Right cardiac atrium (tissue), 5 donors: Measurements from ENCODE around the gene EFCAB6. TPM values are rescaled to one million over a fixed set of nuclear protein-coding genes. Genes with fewer than 3 reads are reported as not detected.

ENCODE experiments used
- ATAC-seq, 2 donors: fragments of 200-7000 bp; cut with Tn5 transposase; one replicate each; pipeline versions ENCODE4 v1.8.0 to v1.9.1; 2020; ENCODE audit warnings: moderate library complexity in 2 of 2, mild to moderate bottlenecking in 1 of 2
- DNase-seq, 3 donors: peaks; one replicate each; pipeline ENCODE4 v3.0.0-alpha.2; 2020
- H3K27ac ChIP-seq: one replicate; pipeline ENCODE4 v1.5.1; 2013; ENCODE audit warnings: mild to moderate bottlenecking, low read length, control low read depth, moderate library complexity
- H3K27me3 ChIP-seq: one replicate; pipeline ENCODE4 v1.6.1; 2013; ENCODE audit not compliant: control insufficient read depth, insufficient read depth
- H3K4me1 ChIP-seq: one replicate; pipeline ENCODE4 v1.6.1; 2013; ENCODE audit warnings: low read length; ENCODE audit not compliant: control insufficient read depth, insufficient read depth
- H3K4me3 ChIP-seq: one replicate; pipeline ENCODE4 v1.5.1; 2013; ENCODE audit warnings: low read length, control low read depth
- H3K9me3 ChIP-seq: one replicate; pipeline ENCODE4 v1.6.1; 2013; ENCODE audit warnings: low read length; ENCODE audit not compliant: control insufficient read depth
- WGBS: extraction: QIAGEN DNeasy Blood & Tissue Kit; methylation state at CpG from one replicate; pipeline ENCODE4 v1.1.7; 2013; 5-methylcytosine and 5-hydroxymethylcytosine counted together
- intact Hi-C, 4 donors: fragments of 100-400 bp; cut with DNase I; formaldehyde crosslinking; loops; one replicate each; pipeline versions ENCODE4 v1.11.0 to v1.14.0; 2022 to 2023
- polyA plus RNA-seq: library from polyadenylated mRNA; stranded (reverse); fragments of 200-250 nt; gene quantifications from one replicate; pipeline ENCODE4 v1.2.3, GENCODE V29; 2013
- total RNA-seq, 4 donors: library from RNA; stranded (reverse); fragmentation: NEBNext Ultra II Directional; extraction: Animal tissue kit (Norgen Biotek cat#: 25700); gene quantifications; one replicate each; pipeline ENCODE4 v1.2.1, GENCODE V29; 2021
- donor health status: healthy with polysubstance abuse.
- donor health status: DM: no; HTN: yes; CAD: no.
- donor health status: DM: no; HTN: no; CAD: no.
- donor health status: DM: no; HTN: yes; CAD: no; lungs with severe emphysema.
- donor health status: DM: yes; HTN: yes; CAD: no.

EFCAB6 gene
- total and polyA plus RNA-seq, 5 donors: 0.70 to 3.4 (median 1.8) TPM

DNA sequence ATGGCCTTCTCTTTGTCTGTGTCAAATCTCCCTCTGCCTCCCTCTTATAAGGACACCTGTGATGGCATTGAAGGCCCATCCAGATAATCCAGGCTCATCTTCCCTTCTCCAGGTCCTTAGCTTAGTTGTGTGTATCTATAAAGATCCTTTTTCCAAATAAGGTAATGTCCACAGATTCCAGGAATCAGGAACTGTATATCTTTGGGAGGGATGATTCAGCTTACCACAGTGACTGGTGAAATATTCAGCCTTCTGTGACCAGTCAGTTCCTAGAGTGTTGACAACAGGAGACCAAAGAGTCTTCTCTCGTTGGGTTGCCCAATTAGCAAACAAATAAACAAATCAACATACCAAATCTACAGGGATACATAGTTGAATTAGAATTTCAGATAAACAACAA lies 224.5 kb downstream of the EFCAB6 start:
- intact Hi-C loops: no loop called here
- WGBS: 73% methylated on average over 1 of the region's 1 CpG

DNA sequence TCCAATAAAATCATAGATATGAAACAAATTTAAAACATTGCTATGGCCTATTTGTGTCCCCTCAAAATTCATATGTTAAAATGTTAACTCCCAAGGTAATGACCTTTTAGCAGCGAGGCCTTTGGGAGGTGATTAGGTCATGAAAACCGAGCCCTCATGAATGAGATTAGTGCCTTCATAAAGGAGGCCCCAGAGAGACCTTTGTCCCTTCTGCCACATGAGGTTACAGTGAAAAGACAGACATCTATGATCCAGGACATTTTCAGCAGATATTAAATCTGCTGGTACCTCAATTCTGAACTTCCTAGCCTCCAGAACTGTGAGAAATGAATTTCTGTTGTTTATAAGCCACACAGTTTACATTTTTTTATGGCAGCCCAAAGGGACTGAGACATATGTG lies 228.6 kb downstream of the EFCAB6 start:
- DNase-seq (no peak), ATAC-seq (no peak)
- Histone ChIP-seq H3K4me3 (no peak overlapping the region), H3K27me3 (no peaks in the 10 kb centered on the region), H3K4me1 (no peaks in the 10 kb centered on the region), H3K9me3 (peaks cover 3% of the 10 kb centered on the region), H3K27ac (no peak overlapping the region)
- WGBS: 68% methylated on average over 2 of the region's 2 CpGs
- intact Hi-C loops: no loop called here

More for the DNA sequence above, 224.5 kb downstream of the EFCAB6 start:
- DNase-seq (no peak), ATAC-seq (no peak)
- Histone ChIP-seq H3K4me3 (no peak overlapping the region), H3K27me3 (no peaks in the 10 kb centered on the region), H3K4me1 (no peaks in the 10 kb centered on the region), H3K9me3 (peaks cover 3% of the 10 kb centered on the region), H3K27ac (no peak overlapping the region)

DNA sequence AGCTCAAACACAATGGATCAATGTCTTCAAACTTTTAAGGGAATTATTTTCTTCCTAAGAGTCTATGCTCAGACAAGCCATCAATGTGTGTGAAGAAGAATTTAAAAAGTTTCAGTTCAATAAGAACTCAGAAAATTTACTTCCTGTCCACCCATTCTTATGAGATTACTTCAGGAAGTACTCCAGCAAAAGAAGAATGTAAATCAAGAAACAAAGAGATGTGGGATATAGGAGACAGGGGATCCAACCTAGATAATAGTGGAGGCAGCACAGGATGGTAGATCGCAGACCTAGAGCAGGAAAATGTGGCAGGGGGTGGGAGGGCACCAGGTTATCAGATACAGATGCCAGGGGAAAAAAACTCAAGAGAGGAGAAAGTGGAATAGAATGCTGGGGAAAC lies 229.7 kb downstream of the EFCAB6 start:
- intact Hi-C loops: no loop called here
- 78% methylated on average over 1 of the region's 1 CpG for WGBS
- Histone ChIP-seq H3K4me3 (no peak overlapping the region), H3K4me1 (no peaks in the 10 kb centered on the region), H3K27ac (no peak overlapping the region), H3K27me3 (no peaks in the 10 kb centered on the region), H3K9me3 (peaks cover 3% of the 10 kb centered on the region)
- ATAC-seq (no peak), DNase-seq (no peak)

DNA sequence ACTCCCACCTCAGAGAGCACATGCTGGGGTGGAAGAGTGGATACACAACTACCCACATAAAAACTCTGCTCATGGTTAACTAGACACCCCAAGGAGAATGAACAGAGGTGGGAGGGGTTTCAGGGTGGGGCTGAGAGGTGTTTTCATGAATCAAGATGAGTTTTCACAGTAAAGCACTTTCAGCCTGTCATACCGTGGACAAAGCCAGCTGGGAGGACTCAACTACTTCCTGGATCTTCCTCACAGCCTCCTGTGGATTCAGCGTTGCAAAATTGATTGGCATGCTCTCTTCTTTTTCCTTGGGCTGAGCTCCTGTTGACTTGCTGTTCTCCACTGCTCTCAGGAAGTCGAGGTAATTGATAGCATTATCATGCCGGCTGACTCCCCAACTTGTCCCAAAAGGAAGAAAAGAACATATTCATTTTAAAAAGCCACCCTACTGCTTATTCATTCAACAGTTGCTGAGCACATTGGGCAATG lies 231.8 kb downstream of the EFCAB6 start:
- ATAC-seq: no peak
- no peak overlapping the region for H3K27ac ChIP-seq
- 27% methylated on average over 4 of the region's 4 CpGs for WGBS
- DNase-seq: no peak
- peaks cover 3% of the 10 kb centered on the region for H3K9me3 ChIP-seq
- intact Hi-C loops: no loop called here
- no peaks in the 10 kb centered on the region for H3K4me1 ChIP-seq
- H3K27me3 ChIP-seq: no peaks in the 10 kb centered on the region
- H3K4me3 ChIP-seq: no peak overlapping the region

DNA sequence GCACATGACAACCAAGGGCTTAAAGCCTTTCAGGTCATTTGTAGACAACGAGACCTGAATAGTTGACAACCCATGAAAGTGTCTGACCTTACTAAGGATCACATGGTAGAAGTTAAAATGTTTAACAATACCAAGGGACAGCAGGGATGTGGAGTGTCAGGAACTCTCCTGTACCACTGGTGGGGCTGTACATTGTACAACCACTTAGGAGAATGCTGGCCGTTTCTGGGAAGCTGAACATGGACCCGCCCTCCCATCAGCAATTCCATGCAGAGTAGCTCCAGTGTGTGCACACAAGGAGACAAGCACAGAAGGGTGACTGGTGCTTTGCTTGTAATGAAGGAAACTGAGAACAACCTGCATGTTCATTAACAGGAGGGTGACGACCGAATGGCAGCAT lies 237.4 kb downstream of the EFCAB6 start:
- H3K4me1 ChIP-seq: no peaks in the 10 kb centered on the region
- no peak overlapping the region for H3K27ac ChIP-seq
- intact Hi-C loops: no loop called here
- H3K9me3 ChIP-seq: no peaks in the 10 kb centered on the region
- 87% methylated on average over 5 of the region's 5 CpGs for WGBS
- ATAC-seq (no peak), DNase-seq (no peak)
- H3K27me3 ChIP-seq: no peaks in the 10 kb centered on the region
- H3K4me3 ChIP-seq: no peak overlapping the region

DNA sequence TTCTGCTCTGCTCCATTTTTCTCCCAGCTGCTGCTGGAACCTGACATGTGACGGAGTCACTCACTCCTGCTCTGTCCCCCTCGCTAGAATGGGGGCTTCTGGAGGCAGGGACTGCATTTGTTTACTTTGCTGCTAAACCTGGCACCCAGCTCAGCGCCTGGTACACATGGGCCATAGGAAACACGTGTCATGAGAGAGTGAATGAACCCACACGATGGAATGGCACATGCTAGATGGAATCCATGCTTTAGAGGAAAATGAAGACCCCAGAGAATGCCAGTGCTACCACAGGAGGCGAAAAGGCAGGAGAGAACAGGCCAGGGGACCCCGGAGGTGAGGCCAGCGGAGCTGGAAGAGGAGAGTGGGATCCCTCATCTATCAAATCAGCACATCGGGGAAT lies 239.4 kb downstream of the EFCAB6 start:
- no peak for DNase-seq
- no peak for ATAC-seq
- WGBS: 88% methylated on average over 9 of the region's 9 CpGs
- intact Hi-C loops: no loop called here
- H3K4me1 ChIP-seq: no peaks in the 10 kb centered on the region
- no peaks in the 10 kb centered on the region for H3K27me3 ChIP-seq
- H3K9me3 ChIP-seq: no peaks in the 10 kb centered on the region
- no peak overlapping the region for H3K4me3 ChIP-seq
- no peak overlapping the region for H3K27ac ChIP-seq

DNA sequence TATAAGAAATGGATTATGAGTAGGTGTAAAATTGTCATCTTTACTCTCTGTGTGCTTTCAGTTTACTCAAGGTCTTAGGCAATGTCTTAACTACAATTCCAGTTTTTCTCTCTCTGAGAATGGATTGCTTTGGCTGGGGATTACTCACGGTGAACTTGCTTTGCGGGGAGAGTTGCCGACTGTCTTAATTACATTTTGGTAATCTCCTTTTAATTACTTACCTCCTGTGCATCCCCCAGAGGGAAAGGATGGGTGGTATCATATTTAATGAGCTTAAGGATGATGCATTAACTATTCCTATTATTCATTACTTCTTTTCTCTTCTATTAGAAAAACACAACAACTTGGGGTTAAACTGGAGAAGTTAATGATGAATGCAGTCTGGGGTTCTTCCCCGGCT lies 240.9 kb downstream of the EFCAB6 start:
- DNase-seq (no peak), ATAC-seq (no peak)
- intact Hi-C loops: no loop called here
- Histone ChIP-seq H3K4me3 (no peak overlapping the region), H3K27ac (no peak overlapping the region), H3K9me3 (no peaks in the 10 kb centered on the region), H3K4me1 (no peaks in the 10 kb centered on the region), H3K27me3 (no peaks in the 10 kb centered on the region)
- WGBS: 75% methylated on average over 4 of the region's 4 CpGs

DNA sequence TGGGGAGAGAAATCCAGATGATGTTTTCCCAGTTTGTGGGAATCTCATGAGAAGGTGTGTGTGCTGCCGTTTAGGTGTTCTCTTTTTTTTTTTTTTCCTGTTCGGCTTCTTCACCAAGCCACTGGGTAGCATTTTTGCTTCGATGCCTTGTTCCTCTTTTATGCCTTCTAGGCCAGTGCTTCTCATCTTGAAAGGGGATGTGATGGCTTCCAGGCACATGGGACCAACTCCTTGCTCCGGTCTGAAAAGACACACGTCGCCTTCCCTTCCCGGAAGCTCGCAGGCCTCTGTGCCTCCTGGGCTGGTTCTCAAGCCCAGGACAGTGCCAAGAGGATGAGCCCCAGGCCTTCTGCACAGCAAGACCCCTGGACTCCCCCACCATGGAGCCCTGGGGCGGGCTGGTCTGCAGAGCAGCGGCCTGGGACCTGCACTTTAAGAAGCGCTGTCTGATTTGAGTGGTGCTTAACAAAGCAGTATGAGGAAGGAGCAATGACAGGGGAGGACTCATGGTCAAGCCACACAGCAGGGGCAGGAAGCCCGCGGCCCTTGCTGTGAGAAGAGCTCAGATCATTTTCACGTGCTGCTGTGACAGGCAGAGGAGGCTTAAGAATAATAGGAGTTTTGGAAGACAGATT lies 241.5 kb downstream of the EFCAB6 start:
- 68% methylated on average over 14 of the region's 14 CpGs for WGBS
- ATAC-seq (no peak), DNase-seq (no peak)
- Histone ChIP-seq H3K4me3 (no peak overlapping the region), H3K27me3 (no peaks in the 10 kb centered on the region), H3K27ac (no peak overlapping the region), H3K4me1 (no peaks in the 10 kb centered on the region), H3K9me3 (no peaks in the 10 kb centered on the region)
- intact Hi-C loops: no loop called here

DNA sequence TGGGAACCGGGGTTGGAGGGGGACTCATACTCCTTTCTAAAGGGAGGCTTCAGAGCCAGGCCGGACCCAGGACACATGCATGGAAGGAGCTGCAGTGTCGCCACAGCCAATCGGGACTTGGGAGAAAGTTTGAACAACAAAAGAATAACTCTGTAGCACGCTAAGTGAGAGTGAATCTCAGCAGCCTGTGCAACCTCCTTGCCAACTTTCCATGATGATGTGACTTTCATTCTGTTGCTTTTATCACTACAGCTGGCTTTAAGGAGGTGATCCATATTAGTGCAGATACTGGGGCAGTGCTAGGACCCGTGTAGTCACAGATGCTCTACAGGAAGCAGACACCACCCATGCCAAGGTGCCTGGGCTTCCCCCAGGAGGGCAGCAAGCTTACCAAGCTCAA lies 243.0 kb downstream of the EFCAB6 start:
- no peak for DNase-seq
- 71% methylated on average over 6 of the region's 6 CpGs for WGBS
- H3K27me3 ChIP-seq: no peaks in the 10 kb centered on the region
- H3K4me3 ChIP-seq: no peak overlapping the region
- no peak overlapping the region for H3K27ac ChIP-seq
- intact Hi-C loops: no loop called here
- ATAC-seq: no peak
- no peaks in the 10 kb centered on the region for H3K9me3 ChIP-seq
- H3K4me1 ChIP-seq: no peaks in the 10 kb centered on the region

DNA sequence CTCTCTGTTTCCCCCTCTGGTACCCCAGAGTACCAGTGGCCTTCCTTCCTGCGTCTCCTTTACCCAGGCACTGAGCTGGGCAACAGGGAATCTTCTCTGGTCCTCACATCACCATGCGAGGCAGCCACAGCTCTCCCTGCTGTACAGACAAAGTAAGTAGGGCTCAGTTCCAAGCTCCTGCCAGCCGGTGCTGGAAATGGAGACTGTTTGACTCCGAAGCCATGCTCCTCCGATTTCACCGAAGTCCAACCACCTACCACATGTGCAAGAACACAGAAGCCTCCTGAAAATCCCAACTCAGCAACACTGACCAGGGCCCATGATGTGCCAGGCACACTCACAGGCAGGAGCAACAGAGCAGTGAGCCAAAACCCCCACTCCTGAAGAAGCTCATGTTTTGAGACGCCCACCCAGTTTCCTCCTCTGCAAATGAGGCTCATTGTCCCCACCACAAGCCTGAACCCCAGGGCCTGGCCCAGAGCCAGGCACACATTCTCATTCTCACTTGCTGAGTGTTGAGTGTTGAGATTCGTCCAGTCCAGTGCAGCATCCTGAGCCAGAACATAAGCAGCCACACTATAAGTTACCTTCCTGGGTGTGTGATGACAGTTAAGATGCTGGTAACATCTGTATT lies 244.3 kb downstream of the EFCAB6 start:
- DNase-seq: no peak
- H3K4me3 ChIP-seq: no peak overlapping the region
- no peaks in the 10 kb centered on the region for H3K9me3 ChIP-seq
- H3K27me3 ChIP-seq: no peaks in the 10 kb centered on the region
- 32% methylated on average over 8 of the region's 8 CpGs for WGBS
- intact Hi-C loops: no loop called here
- H3K4me1 ChIP-seq: no peaks in the 10 kb centered on the region
- no peak for ATAC-seq
- H3K27ac ChIP-seq: no peak overlapping the region

DNA sequence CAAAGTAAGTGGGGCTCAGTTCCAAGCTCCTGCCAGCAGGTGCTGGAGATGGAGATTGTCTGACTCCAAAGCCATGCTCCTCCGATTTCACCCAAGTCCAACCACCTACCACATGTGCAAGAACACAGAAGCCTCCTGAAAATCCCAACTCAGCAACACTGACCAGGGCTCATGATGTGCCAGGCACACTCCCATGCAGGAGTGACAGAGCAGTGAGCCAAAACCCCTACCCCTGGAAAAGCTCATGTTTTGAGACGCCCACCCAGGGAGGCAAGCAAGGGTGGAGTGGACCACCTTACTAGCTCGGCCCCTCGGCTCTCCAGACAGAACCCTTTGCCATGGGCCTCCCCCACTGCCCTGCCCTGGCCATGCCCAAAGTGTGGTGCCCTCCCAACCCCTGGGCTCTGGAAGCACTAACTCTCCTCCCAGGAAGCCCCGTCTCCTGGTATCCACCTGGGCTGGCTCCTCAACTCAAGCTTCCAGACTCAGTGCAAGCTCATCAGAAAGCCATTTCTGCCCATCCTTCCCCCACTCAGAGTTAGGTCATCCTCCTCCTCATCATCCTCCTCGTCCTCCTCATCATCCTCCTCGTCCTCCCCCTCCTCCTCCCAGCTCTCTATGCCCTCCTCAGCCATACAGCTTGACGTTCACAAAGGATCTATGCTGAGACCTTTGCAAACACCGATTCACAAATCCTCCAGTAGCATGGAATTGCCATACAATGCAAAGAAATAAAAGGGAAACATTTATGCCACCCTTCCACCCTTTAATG lies 245.4 kb downstream of the EFCAB6 start:
- no peak for ATAC-seq

More for the DNA sequence above, 245.4 kb downstream of the EFCAB6 start:
- intact Hi-C loops: no loop called here
- no peaks in the 10 kb centered on the region for H3K9me3 ChIP-seq
- H3K27me3 ChIP-seq: no peaks in the 10 kb centered on the region
- no peak overlapping the region for H3K27ac ChIP-seq
- DNase-seq: no peak
- H3K4me3 ChIP-seq: no peak overlapping the region
- 78% methylated on average over 9 of the region's 9 CpGs for WGBS
- no peaks in the 10 kb centered on the region for H3K4me1 ChIP-seq
